ENCODE measurements around the gene MGMT. TPM values are rescaled to one million over a fixed set of nuclear protein-coding genes. Genes with fewer than 3 reads are reported as not detected.

The MGMT gene
- polyA plus RNA-seq, 1 of the 3 experiments (the other 2 are of a cell fraction), result 10.8 TPM

DNA sequence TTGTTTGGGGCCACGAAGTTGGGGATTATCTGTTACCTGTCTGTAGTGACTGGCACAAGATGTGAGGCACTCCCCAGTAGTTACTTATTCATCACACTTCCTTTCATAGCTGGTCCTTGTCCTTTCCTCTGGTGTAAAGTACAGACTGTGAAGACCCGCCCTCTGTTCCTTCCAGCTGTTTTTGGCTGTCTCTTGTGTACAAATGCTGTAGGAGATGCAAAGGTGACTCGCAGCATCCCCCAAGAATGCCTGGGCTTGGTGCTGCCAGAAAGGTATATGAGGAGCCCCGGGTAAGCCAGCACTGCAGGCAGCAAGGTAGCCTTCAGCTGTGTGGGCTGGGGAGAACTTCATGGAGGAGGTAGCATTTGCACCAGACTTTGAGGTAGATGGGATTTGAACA lies 260.5 kb downstream of the MGMT start (continued):
- TF ChIP-seq, protein P1, sequence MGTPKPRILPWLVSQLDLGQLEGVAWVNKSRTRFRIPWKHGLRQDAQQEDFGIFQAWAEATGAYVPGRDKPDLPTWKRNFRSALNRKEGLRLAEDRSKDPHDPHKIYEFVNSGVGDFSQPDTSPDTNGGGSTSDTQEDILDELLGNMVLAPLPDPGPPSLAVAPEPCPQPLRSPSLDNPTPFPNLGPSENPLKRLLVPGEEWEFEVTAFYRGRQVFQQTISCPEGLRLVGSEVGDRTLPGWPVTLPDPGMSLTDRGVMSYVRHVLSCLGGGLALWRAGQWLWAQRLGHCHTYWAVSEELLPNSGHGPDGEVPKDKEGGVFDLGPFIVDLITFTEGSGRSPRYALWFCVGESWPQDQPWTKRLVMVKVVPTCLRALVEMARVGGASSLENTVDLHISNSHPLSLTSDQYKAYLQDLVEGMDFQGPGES (IDR thresholded peaks at IDR 0.05; ENCODE audit: low read depth, low read length), result no peak
- TF ChIP-seq TEAD4 (IDR thresholded peaks at IDR 0.05; ENCODE audit: borderline replicate concordance, insufficient read depth) (no peak), EZH2phosphoT487 (IDR thresholded peaks at IDR 0.05; ENCODE audit: borderline replicate concordance, low read depth) (no peak), NFIC (IDR thresholded peaks at IDR 0.05; ENCODE audit: borderline replicate concordance) (no peak)

DNA sequence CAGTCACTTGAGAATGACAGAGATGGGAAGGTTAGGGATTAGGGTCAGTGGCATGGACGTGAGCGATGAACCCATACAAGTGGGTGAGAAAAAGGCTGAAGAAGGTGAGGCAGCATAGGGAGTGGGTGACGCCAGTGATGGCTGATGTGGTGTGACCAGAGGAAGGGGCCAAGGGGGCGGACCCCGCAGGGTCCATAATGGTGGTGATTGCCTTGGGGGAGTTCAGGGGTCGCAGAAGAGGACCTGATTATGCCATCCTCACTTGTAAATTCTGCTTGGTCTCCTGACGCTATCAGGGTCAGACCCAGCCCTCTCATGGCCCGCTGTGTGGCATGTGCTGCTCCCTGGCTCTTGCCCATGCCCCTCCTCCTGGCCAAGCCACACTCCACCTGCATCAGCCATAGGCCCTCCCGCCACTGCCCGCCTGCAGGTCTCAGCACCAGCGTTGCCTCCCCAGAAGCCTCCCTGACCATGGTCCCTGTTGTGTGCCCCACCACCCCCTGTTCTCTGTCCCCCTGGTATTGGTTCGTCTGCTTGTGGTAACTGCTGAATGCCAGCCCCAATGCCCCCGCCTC lies 261.3 kb downstream of the MGMT start:
- H3K79me2 ChIP-seq (ENCODE audit: insufficient read depth), result no peaks in the 10 kb centered on the region
- TF ChIP-seq TAF1 (IDR thresholded peaks at IDR 0.05; ENCODE audit: borderline replicate concordance, low read depth, low read length) (no peak), NRF1 (IDR thresholded peaks at IDR 0.05; ENCODE audit: low read depth, low read length) (no peak), FOXJ3 (CRISPR knock-in tag; IDR thresholded peaks at IDR 0.05) (no peak)
- 66% methylated on average over 12 of the region's 13 CpGs for WGBS (ENCODE audit: low lambda C conversion rate)
- CTCF ChIA-PET, result no interaction called here
- H3K9ac ChIP-seq, result no peak overlapping the region
- no peak overlapping the region for H2AFZ ChIP-seq (ENCODE audit: low read depth)
- POLR2A ChIA-PET, result no interaction called here
- no peaks in the 10 kb centered on the region for H3K36me3 ChIP-seq (replicated peaks in 1 of 2; ENCODE audit: control insufficient read depth in 1 of 2, insufficient read depth in 2 of 2, low read length in 1 of 2)
- no peaks in the 10 kb centered on the region for H3K4me1 ChIP-seq (ENCODE audit: control insufficient read depth in 1 of 2, insufficient read depth in 2 of 2, low read depth in 1 of 2, low read length in 1 of 2)
- no peaks in the 10 kb centered on the region for H3F3A ChIP-seq (replicated peaks; ENCODE audit: insufficient read depth)
- H3K4me3 ChIP-seq (ENCODE audit: low read depth in 2 of 2, low read length in 1 of 2), result no peak overlapping the region
- no peak overlapping the region for H3K27ac ChIP-seq (ENCODE audit: low read depth in 2 of 2, low read length in 1 of 2)
- H3K27me3 ChIP-seq (ENCODE audit: insufficient read depth), result no peaks in the 10 kb centered on the region
- H3K9me3 ChIP-seq, result no peaks in the 10 kb centered on the region
- H4K20me1 ChIP-seq (ENCODE audit: insufficient read depth), result no peaks in the 10 kb centered on the region
- no peaks in the 10 kb centered on the region for H3K9me2 ChIP-seq
- no peak for DNase-seq
- no peak overlapping the region for H3K4me2 ChIP-seq

DNA sequence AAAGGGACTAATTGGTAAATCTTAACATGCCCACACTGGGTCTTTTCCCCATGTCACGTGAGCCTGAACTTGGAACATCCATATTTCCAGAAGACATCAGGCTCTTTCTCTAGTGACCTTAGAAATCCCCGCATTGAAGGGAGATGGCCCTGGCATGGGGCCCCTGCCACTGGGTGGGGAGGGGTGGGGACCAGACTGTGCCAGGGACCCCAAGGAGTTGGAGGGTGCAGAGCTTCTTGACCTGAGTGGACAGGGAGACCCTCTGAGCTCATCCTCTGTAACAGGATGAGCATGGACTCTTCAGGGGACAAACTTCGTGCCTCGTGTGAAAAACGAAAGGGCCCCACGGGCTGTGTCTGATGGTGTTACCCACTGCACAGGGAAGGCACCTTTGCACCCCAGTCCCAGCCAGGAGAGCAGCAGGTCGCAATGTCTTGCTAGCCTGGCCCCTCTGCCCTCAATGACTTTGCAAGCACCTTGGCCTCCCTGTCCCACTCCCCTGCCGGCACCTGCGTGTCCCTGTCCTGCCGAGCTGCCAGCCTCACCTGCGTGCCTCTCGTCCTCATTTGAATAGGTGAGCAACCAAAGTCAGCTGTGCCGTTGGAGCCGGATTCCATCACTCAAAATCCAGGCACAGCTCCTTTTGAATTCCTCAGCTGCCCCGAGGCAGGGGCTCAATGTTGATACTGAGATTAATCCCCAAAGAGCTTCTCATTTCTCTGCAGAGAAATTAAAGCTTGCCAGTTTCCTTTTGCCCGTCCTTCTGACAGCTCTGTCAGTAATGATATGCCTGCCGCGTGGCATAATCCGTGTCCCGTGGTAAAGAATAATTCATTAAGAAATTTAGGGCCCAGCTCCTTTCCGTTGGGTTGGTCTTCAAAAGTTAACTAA lies 262.1 kb downstream of the MGMT start:
- no peaks in the 10 kb centered on the region for H3K36me3 ChIP-seq (replicated peaks in 1 of 2; ENCODE audit: control insufficient read depth in 1 of 2, insufficient read depth in 2 of 2, low read length in 1 of 2)
- ChIA-PET POLR2A (no interaction called here), CTCF (no interaction called here)
- no peak overlapping the region for H3K4me3 ChIP-seq (ENCODE audit: low read depth in 2 of 2, low read length in 1 of 2)
- no peaks in the 10 kb centered on the region for H3K27me3 ChIP-seq (ENCODE audit: insufficient read depth)
- no peaks in the 10 kb centered on the region for H4K20me1 ChIP-seq (ENCODE audit: insufficient read depth)
- no peak overlapping the region for H2AFZ ChIP-seq (ENCODE audit: low read depth)
- H3K9ac ChIP-seq, result no peak overlapping the region
- no peaks in the 10 kb centered on the region for H3K9me3 ChIP-seq
- TF ChIP-seq SMC3 (IDR thresholded peaks at IDR 0.05; ENCODE audit: low read depth, low read length) (no peak), FOXJ3 (CRISPR knock-in tag; IDR thresholded peaks at IDR 0.05) (no peak), MEF2A (IDR thresholded peaks at IDR 0.05; ENCODE audit: borderline replicate concordance, low read depth) (no peak), RAD21 (IDR thresholded peaks at IDR 0.05; ENCODE audit: low read length) (no peak)
- H3K9me2 ChIP-seq, result no peaks in the 10 kb centered on the region
- H3K4me2 ChIP-seq, result no peak overlapping the region
- 64% methylated on average over 17 of the region's 21 CpGs for WGBS (ENCODE audit: low lambda C conversion rate)
- no peaks in the 10 kb centered on the region for H3F3A ChIP-seq (replicated peaks; ENCODE audit: insufficient read depth)
- DNase-seq, result no peak
- no peaks in the 10 kb centered on the region for H3K4me1 ChIP-seq (ENCODE audit: control insufficient read depth in 1 of 2, insufficient read depth in 2 of 2, low read depth in 1 of 2, low read length in 1 of 2)
- H3K27ac ChIP-seq (ENCODE audit: low read depth in 2 of 2, low read length in 1 of 2), result no peak overlapping the region
- no peaks in the 10 kb centered on the region for H3K79me2 ChIP-seq (ENCODE audit: insufficient read depth)

Data from SK-N-SH (cell line).